ENCODE measurements around the gene NDRG3.

DNA sequence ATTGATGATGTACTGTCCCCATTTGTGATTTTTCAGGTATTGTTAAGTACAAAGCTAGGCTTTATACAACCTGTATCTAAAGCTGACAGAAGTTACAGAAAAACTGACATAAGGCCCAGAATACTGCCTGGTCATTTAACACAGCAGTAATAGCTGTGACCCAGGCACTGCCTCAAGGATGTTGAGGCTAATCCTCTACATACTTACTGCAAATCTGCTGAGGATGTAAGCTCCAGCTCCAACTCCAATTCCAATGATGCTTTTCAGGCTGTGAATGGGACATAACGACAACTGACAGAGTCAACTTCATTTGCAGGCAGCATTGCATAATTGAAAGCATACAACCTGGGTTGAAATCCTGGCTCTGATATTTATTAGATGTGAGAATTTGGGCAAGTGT, 63.6 kb downstream of the NDRG3 start:
- TF ChIP-seq GATA3 (IDR thresholded peaks at IDR 0.05; ENCODE audit: low read depth, low read length) (no peak), GATA2 (IDR thresholded peaks at IDR 0.05; ENCODE audit: low read depth, low read length) (no peak)

All from SH-SY5Y (cell line).